ENCODE results near the gene DNAJC4.

The DNAJC4 gene

DNA sequence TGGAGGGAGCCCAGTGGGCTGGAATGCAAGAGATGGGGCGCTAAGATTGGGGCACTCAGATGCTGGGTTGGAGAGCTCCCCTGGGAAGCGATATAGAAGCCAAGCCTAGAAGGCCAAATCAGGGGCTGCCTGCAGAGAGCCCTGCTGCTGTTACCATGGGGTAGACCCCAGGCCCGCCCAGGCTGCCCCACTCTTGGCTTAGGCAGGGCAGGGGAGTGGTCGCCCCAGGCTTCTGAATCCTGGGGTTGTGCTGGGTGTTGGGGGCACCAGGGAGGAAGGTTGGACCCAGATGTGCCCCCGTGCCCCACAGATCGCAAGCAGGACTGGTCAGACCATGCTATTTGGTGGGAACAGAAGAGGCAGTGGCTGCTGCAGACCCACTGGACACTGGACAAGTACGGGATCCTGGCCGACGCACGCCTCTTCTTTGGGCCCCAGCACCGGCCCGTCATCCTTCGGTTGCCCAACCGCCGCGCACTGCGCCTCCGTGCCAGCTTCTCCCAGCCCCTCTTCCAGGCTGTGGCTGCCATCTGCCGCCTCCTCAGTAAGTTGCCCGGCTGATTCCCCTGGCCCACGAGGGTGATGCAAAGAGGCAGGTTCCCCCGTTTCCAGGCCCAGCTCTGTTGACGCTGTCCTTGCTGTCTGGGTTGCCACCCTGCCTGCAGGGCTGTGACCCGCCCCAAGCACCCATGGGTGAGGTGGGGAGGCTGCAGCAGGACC, 19.9 kb upstream of the DNAJC4 start:
- Histone ChIP-seq H3K9me3 (ENCODE audit: insufficient read depth, low read depth, low read length) (no peaks in the 10 kb centered on the region), H3K4me3 (ENCODE audit: low read length) (no peak overlapping the region), H3K36me3 (ENCODE audit: insufficient read depth, low read depth, low read length) (peaks cover 27% of the 10 kb centered on the region), H3K27me3 (ENCODE audit: insufficient read depth, low read length) (no peaks in the 10 kb centered on the region), H3K4me1 (ENCODE audit: insufficient read depth, low read length) (no peaks in the 10 kb centered on the region), H3K9ac (ENCODE audit: low read depth, low read length) (no peak overlapping the region), H3K27ac (ENCODE audit: low read length) (no peak overlapping the region)

DNA sequence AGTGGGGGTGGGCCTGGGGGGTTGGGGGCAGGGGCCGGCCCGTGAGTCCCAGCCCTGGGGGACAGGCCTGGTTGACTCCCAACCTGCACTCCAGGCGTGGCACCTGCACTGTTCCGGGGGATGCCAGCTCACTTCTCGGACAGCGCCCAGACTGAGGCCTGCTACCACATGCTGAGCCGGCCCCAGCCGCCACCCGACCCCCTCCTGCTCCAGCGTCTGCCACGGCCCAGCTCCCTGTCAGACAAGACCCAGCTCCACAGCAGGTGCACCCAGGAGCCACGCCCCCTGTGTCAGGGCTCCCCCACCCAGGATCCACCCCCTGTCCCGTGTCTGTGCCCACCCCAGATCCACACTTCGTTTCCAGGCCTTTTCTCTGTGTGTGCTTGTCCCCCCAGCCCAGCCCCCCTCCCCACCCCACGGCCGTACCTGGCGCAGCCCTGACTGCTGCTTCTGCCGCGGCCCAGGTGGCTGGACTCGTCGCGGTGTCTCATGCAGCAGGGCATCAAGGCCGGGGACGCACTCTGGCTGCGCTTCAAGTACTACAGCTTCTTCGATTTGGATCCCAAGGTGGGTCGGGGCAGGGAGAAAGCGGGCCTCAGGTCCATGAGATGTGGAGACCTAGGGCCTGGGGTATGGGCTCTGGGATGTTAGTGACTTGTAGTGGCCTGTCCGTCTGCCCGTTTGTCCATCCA, 19.0 kb upstream of the DNAJC4 start:
- H3K4me1 ChIP-seq (ENCODE audit: insufficient read depth, low read length): no peaks in the 10 kb centered on the region
- no peaks in the 10 kb centered on the region for H3K9me3 ChIP-seq (ENCODE audit: insufficient read depth, low read depth, low read length)
- no peaks in the 10 kb centered on the region for H3K27me3 ChIP-seq (ENCODE audit: insufficient read depth, low read length)
- no peak overlapping the region for H3K27ac ChIP-seq (ENCODE audit: low read length)
- H3K36me3 ChIP-seq (ENCODE audit: insufficient read depth, low read depth, low read length): peaks cover 18% of the 10 kb centered on the region
- H3K4me3 ChIP-seq (ENCODE audit: low read length): no peak overlapping the region
- H3K9ac ChIP-seq (ENCODE audit: low read depth, low read length): no peak overlapping the region

DNA sequence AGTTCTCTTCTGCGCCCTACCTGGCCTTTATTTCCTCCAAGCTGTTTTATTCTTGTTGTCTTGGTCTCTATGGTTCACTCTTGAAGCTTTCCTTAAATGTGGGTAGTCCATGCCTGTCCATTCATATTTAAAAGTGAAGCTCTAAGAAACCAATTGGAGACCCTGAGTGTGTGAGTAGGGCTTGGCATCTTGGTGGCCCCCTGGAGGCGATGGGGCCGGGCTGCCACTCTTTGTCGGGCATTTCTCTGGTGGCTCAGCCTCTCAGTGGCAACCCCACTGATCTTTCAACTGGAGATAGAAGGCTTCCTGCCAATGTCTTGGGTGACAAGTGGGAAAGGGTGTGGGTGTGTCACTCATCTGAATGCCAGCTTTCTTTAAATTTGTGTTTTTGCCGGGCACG, 13.5 kb upstream of the DNAJC4 start:
- no peak overlapping the region for H3K9ac ChIP-seq (ENCODE audit: low read depth, low read length)
- no peaks in the 10 kb centered on the region for H3K27me3 ChIP-seq (ENCODE audit: insufficient read depth, low read length)
- no peak overlapping the region for H3K4me3 ChIP-seq (ENCODE audit: low read length)
- H3K9me3 ChIP-seq (ENCODE audit: insufficient read depth, low read depth, low read length): no peaks in the 10 kb centered on the region
- no peak overlapping the region for H3K27ac ChIP-seq (ENCODE audit: low read length)
- H3K36me3 ChIP-seq (ENCODE audit: insufficient read depth, low read depth, low read length): peaks cover 11% of the 10 kb centered on the region
- H3K4me1 ChIP-seq (ENCODE audit: insufficient read depth, low read length): no peaks in the 10 kb centered on the region

DNA sequence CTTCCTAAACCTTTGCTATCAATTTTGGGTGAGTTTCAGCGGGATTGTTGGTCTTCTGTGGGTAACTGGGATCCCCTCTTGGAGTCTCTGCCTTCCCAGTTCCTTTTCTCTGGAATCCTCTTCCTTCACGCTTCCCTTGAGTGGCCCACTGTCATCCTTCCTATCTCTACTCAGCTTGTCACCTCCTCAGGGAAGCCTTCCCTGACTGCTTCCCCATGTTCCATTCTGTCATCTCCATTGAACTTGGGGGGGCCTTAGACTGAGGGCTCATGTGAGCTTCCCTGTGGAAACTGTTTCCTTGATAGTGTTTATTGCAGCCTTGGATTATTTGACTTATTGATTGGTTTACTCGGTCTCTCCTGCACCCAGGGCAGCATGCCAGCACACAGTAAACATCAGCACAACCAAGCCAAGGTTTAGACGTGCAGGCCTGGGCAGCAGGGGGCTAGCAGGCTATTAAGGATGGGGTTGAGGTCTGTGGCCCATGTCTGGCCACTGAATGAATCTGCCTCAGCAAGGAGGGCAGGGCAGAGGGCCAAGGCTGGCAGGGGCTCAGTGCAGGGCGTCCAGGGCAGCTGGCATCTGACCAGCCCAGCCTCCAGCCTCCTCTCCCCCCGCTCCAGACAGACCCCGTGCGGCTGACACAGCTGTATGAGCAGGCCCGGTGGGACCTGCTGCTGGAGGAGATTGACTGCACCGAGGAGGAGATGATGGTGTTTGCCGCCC, 11.6 kb upstream of the DNAJC4 start:
- no peak overlapping the region for H3K27ac ChIP-seq (ENCODE audit: low read length)

DNA sequence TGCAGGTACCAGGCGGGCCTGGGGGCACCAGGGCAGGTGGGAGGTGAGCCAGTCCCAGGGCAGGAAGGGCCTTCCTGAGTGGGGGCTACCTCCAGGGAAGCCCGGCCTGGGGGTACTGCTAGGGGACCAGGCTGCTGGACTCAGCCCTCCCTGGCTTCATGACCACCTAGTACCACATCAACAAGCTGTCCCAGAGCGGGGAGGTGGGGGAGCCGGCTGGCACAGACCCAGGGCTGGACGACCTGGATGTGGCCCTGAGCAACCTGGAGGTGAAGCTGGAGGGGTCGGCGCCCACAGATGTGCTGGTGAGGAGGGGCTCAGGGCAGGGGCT, 11.0 kb upstream of the DNAJC4 start:
- Histone ChIP-seq H3K4me1 (ENCODE audit: insufficient read depth, low read length) (no peaks in the 10 kb centered on the region), H3K27me3 (ENCODE audit: insufficient read depth, low read length) (no peaks in the 10 kb centered on the region), H3K9ac (ENCODE audit: low read depth, low read length) (no peak overlapping the region), H3K27ac (ENCODE audit: low read length) (no peak overlapping the region), H3K4me3 (ENCODE audit: low read length) (no peak overlapping the region), H3K36me3 (ENCODE audit: insufficient read depth, low read depth, low read length) (peaks cover 5% of the 10 kb centered on the region), H3K9me3 (ENCODE audit: insufficient read depth, low read depth, low read length) (no peaks in the 10 kb centered on the region)

More for the DNA sequence above, 11.6 kb upstream of the DNAJC4 start:
- Histone ChIP-seq H3K4me1 (ENCODE audit: insufficient read depth, low read length) (no peaks in the 10 kb centered on the region), H3K9ac (ENCODE audit: low read depth, low read length) (no peak overlapping the region), H3K4me3 (ENCODE audit: low read length) (no peak overlapping the region), H3K27me3 (ENCODE audit: insufficient read depth, low read length) (no peaks in the 10 kb centered on the region), H3K36me3 (ENCODE audit: insufficient read depth, low read depth, low read length) (peaks cover 5% of the 10 kb centered on the region), H3K9me3 (ENCODE audit: insufficient read depth, low read depth, low read length) (no peaks in the 10 kb centered on the region)

DNA sequence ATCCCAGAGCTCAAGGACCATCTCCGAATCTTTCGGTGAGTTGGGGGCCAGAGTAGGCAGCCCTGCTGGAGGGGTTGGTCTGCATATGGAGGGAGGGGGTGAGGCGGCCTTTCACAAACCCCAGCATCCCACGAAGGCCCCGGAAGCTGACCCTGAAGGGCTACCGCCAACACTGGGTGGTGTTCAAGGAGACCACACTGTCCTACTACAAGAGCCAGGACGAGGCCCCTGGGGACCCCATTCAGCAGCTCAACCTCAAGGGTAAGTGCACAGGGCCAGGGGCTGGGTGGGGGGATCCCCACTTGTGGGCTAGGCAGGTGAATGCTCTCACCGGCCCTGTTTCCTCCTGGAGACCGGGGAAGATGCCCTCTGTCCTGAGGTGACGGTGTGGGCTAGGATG, 10.6 kb upstream of the DNAJC4 start:
- no peak overlapping the region for H3K9ac ChIP-seq (ENCODE audit: low read depth, low read length)
- H3K36me3 ChIP-seq (ENCODE audit: insufficient read depth, low read depth, low read length): peaks cover 5% of the 10 kb centered on the region
- no peaks in the 10 kb centered on the region for H3K27me3 ChIP-seq (ENCODE audit: insufficient read depth, low read length)
- no peak overlapping the region for H3K4me3 ChIP-seq (ENCODE audit: low read length)
- H3K4me1 ChIP-seq (ENCODE audit: insufficient read depth, low read length): no peaks in the 10 kb centered on the region
- no peaks in the 10 kb centered on the region for H3K9me3 ChIP-seq (ENCODE audit: insufficient read depth, low read depth, low read length)
- no peak overlapping the region for H3K27ac ChIP-seq (ENCODE audit: low read length)

DNA sequence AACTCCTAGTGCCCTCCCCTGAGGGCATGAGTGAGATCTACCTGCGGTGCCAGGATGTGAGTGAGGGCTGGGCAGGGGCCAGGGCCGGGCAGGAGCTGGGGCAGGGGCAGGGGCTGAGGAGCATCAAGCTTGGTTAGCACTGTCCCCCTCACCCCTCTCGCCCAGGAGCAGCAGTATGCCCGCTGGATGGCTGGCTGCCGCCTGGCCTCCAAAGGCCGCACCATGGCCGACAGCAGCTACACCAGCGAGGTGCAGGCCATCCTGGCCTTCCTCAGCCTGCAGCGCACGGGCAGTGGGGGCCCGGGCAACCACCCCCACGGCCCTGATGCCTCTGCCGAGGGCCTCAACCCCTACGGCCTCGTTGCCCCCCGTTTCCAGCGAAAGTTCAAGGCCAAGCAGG, 10.1 kb upstream of the DNAJC4 start:
- H3K4me1 ChIP-seq (ENCODE audit: insufficient read depth, low read length): no peaks in the 10 kb centered on the region
- no peaks in the 10 kb centered on the region for H3K9me3 ChIP-seq (ENCODE audit: insufficient read depth, low read depth, low read length)
- H3K27me3 ChIP-seq (ENCODE audit: insufficient read depth, low read length): no peaks in the 10 kb centered on the region
- H3K9ac ChIP-seq (ENCODE audit: low read depth, low read length): no peak overlapping the region
- no peak overlapping the region for H3K4me3 ChIP-seq (ENCODE audit: low read length)
- peaks cover 5% of the 10 kb centered on the region for H3K36me3 ChIP-seq (ENCODE audit: insufficient read depth, low read depth, low read length)
- H3K27ac ChIP-seq (ENCODE audit: low read length): no peak overlapping the region

DNA sequence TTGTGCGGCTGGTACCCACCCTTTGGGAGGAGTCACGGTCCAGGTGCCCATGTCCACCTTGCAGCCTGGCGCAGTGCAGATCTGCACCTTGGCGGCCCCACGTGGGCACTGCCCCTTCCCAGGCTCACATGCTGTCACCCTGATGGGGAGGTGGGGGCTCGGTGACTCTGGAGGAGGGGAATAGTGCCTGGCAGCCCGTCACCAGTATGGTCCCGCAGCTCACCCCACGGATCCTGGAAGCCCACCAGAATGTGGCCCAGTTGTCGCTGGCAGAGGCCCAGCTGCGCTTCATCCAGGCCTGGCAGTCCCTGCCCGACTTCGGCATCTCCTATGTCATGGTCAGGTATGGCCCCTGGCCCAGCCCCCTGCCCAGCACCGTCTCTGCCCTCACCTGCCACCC, 9.6 kb upstream of the DNAJC4 start:
- Histone ChIP-seq H3K27ac (ENCODE audit: low read length) (no peak overlapping the region), H3K4me3 (ENCODE audit: low read length) (no peak overlapping the region), H3K9me3 (ENCODE audit: insufficient read depth, low read depth, low read length) (no peaks in the 10 kb centered on the region), H3K36me3 (ENCODE audit: insufficient read depth, low read depth, low read length) (peaks cover 5% of the 10 kb centered on the region), H3K9ac (ENCODE audit: low read depth, low read length) (no peak overlapping the region), H3K27me3 (ENCODE audit: insufficient read depth, low read length) (no peaks in the 10 kb centered on the region), H3K4me1 (ENCODE audit: insufficient read depth, low read length) (no peaks in the 10 kb centered on the region)

DNA sequence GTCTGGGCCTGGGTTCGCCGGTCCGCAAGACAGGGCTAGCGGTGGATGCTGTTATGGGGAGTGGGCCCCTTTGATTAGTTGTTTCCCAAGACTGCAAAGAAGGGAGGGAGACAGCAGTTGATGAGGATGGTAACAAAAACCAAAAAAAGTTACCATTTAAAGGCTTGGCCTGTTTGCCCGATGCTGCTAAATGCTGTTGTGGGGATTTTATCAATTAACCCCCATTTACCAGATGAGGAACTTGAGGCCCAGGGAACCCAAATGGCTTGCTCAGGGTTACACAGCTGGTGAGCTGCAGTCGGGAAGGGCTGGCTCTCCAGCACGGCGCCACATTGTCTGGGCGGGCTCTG, 7.7 kb upstream of the DNAJC4 start:
- peaks cover 9% of the 10 kb centered on the region for H3K4me1 ChIP-seq (ENCODE audit: insufficient read depth, low read length)
- H3K36me3 ChIP-seq (ENCODE audit: insufficient read depth, low read depth, low read length): peaks cover 5% of the 10 kb centered on the region
- H3K9ac ChIP-seq (ENCODE audit: low read depth, low read length): no peak overlapping the region
- H3K27me3 ChIP-seq (ENCODE audit: insufficient read depth, low read length): no peaks in the 10 kb centered on the region
- no peak overlapping the region for H3K4me3 ChIP-seq (ENCODE audit: low read length)
- H3K9me3 ChIP-seq (ENCODE audit: insufficient read depth, low read depth, low read length): no peaks in the 10 kb centered on the region
- no peak overlapping the region for H3K27ac ChIP-seq (ENCODE audit: low read length)

DNA sequence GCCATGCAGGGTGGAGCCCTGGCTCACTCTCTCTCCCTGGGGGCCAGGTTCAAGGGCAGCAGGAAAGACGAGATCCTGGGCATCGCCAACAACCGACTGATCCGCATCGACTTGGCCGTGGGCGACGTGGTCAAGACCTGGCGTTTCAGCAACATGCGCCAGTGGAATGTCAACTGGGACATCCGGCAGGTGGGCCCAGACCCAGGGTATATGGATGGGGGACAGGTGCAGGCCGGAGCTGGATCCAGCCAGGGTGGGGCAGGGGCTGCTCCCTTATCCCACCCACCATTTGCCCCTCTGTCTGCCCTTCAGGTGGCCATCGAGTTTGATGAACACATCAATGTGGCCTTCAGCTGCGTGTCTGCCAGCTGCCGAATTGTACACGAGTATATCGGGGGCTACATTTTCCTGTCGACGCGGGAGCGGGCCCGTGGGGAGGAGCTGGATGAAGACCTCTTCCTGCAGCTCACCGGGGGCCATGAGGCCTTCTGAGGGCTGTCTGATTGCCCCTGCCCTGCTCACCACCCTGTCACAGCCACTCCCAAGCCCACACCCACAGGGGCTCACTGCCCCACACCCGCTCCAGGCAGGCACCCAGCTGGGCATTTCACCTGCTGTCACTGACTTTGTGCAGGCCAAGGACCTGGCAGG, 7.2 kb upstream of the DNAJC4 start:
- Histone ChIP-seq H3K36me3 (ENCODE audit: insufficient read depth, low read depth, low read length) (peaks cover 5% of the 10 kb centered on the region), H3K27ac (ENCODE audit: low read length) (no peak overlapping the region), H3K4me1 (ENCODE audit: insufficient read depth, low read length) (peaks cover 9% of the 10 kb centered on the region)

DNA sequence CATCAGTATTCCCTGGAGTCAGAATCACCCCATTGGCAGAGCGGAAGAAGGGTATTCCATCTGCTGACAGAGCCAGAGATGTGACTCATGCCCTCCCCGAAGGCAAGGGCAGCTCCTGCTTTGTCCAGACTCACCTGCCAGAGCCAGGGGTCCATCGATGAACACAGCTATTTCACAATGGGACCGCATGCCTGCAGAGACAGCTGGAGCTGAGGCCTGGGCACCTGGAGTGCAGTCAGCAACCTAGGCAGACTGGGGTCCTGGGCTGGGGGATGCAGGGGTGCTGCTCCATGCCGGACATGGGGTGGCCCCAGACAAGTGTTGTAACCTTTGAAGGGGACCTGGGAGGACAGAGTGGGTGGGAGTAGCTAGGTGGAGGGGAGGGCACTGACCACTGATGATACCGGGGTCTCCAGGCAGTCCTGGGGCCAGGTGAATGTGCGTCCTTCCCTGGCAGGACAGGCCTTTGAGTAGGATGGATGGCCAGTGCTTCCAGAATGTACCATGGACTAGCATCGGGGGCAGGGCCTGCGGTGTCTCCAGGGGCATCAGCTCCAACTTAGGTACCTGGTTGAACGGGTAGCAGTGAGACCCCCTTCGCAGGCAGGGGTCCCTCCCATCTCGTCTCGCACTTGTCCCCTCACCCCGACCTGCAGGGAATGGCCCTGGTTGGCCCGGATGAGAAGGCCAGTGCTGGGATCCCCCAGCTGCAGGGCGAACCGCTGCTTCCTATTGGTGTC, 6.0 kb upstream of the DNAJC4 start:
- Histone ChIP-seq H3K36me3 (ENCODE audit: insufficient read depth, low read depth, low read length) (peaks cover 5% of the 10 kb centered on the region), H3K27ac (ENCODE audit: low read length) (no peak overlapping the region), H3K27me3 (ENCODE audit: insufficient read depth, low read length) (no peaks in the 10 kb centered on the region), H3K4me1 (ENCODE audit: insufficient read depth, low read length) (peaks cover 9% of the 10 kb centered on the region), H3K9me3 (ENCODE audit: insufficient read depth, low read depth, low read length) (no peaks in the 10 kb centered on the region), H3K9ac (ENCODE audit: low read depth, low read length) (no peak overlapping the region), H3K4me3 (ENCODE audit: low read length) (no peak overlapping the region)

More for the DNA sequence above, 7.2 kb upstream of the DNAJC4 start:
- H3K4me3 ChIP-seq (ENCODE audit: low read length): no peak overlapping the region
- H3K9me3 ChIP-seq (ENCODE audit: insufficient read depth, low read depth, low read length): no peaks in the 10 kb centered on the region
- H3K9ac ChIP-seq (ENCODE audit: low read depth, low read length): no peak overlapping the region
- no peaks in the 10 kb centered on the region for H3K27me3 ChIP-seq (ENCODE audit: insufficient read depth, low read length)
